Brain microvascular endothelial cell (primary cell): ENCODE measurements around the gene SLC9A2.

Source experiments
- DNase-seq: peaks from one replicate; pipeline ENCODE4 v3.0.0-alpha.2; 2020
- H3K27ac ChIP-seq: fragments of 250-450 bp; sonication (Bioruptor Pico); 2 replicates; pipeline ENCODE4 v1.5.1; 2020; ENCODE audit warnings: mild to moderate bottlenecking, moderate library complexity
- H3K27me3 ChIP-seq: fragments of 250-450 bp; sonication (Bioruptor Pico); replicated peaks from 2 replicates; pipeline ENCODE4 v1.5.1; 2020; ENCODE audit warnings: mild to moderate bottlenecking
- H3K36me3 ChIP-seq: fragments of 250-450 bp; sonication (Bioruptor Pico); replicated peaks from 2 replicates; pipeline ENCODE4 v1.5.1; 2020; ENCODE audit warnings: mild to moderate bottlenecking
- H3K4me3 ChIP-seq: 2 replicates; pipeline ENCODE4 v1.5.1; 2011; ENCODE audit warnings: low read depth, mild to moderate bottlenecking, control low read depth, low read length, moderate library complexity
- in situ Hi-C: cut with HindIII; loops from 2 replicates; pipeline ENCODE4 v1.10.0; 2017; ENCODE audit warnings: low sequenced_read_pairs, low pct_ligation_motif_present
- TF ChIP-seq, protein P1 (sequence below): IDR thresholded peaks from 2 replicates; pipeline ENCODE4 v1.5.1; 2011; ENCODE audit warnings: low read depth, mild to moderate bottlenecking, moderate library complexity, low read length, control low read depth, inconsistent platforms; ENCODE audit errors: missing control alignments

SLC9A2 gene

DNA sequence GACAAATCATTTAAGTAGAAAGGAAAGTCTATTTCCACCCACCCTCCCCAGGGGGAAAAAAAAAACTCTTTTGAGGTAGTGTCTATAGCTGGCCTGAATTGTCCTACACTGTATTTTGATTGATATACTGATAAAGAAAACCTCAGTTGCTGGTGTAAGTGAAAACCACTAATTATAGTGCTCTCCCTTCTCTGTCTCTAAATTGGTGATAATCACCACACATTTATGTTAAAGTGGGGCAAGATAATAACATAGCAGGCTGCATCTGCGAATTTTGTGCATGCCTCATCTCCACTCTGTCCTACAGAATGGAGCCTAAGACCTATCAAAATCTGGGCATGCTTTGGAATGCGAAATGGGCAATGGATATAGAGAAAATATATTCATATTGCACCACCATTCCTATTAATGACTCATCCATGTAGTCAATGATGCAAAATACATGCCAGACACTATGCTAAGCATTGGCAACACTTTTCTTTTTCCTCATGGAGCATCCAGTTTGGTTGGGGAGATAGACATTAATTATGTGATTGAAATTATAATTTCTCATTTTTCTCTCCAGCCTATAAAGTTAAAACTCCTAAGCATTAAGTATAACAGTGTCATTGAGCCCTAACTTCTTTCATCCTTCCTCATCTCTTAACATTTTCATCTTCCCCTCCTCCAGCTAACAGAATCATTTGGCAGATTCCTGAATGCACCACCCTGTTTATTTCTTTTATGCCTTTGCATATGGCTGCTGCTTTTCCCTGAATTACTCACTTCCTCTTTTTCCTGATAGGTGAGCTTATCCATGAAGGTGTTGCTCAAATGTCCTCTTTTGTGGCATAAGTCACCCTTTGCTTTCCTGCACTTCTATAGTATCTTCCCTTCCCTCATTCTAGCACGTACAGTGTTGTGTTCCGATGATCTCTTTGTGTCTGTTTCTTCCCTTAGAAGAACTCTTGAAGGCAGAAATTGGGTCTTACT is 58.2 kb downstream of the SLC9A2 start:
- Histone ChIP-seq H3K27ac (no peak overlapping the region), H3K4me3 (no peak overlapping the region), H3K27me3 (no peaks in the 10 kb centered on the region), H3K36me3 (no peaks in the 10 kb centered on the region)
- TF ChIP-seq, protein P1, sequence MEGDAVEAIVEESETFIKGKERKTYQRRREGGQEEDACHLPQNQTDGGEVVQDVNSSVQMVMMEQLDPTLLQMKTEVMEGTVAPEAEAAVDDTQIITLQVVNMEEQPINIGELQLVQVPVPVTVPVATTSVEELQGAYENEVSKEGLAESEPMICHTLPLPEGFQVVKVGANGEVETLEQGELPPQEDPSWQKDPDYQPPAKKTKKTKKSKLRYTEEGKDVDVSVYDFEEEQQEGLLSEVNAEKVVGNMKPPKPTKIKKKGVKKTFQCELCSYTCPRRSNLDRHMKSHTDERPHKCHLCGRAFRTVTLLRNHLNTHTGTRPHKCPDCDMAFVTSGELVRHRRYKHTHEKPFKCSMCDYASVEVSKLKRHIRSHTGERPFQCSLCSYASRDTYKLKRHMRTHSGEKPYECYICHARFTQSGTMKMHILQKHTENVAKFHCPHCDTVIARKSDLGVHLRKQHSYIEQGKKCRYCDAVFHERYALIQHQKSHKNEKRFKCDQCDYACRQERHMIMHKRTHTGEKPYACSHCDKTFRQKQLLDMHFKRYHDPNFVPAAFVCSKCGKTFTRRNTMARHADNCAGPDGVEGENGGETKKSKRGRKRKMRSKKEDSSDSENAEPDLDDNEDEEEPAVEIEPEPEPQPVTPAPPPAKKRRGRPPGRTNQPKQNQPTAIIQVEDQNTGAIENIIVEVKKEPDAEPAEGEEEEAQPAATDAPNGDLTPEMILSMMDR: no peak
- in situ Hi-C loops: no loop called here
- DNase-seq: no peak

DNA sequence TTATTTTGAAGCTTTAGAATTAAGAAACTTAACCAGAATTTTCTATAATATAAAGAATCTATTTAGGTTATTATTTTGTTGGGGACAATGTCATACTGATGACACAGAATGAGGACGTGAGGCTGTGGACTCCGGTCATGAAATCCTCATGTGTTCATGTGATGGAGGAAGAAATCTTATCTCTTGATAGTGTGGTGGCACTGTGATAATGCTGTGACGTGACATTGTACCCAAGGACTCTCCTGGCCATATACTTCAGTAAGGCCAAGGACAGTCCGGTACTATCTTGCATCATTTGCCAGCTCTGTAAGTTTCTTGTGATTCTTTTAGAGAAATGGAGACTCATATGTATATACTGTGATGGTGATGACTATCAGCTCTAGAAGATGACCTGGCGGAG is 59.1 kb downstream of the SLC9A2 start:
- no peak for DNase-seq
- TF ChIP-seq, protein P1: no peak
- Histone ChIP-seq H3K27ac (no peak overlapping the region), H3K4me3 (no peak overlapping the region), H3K36me3 (no peaks in the 10 kb centered on the region), H3K27me3 (no peaks in the 10 kb centered on the region)
- in situ Hi-C loops: no loop called here

DNA sequence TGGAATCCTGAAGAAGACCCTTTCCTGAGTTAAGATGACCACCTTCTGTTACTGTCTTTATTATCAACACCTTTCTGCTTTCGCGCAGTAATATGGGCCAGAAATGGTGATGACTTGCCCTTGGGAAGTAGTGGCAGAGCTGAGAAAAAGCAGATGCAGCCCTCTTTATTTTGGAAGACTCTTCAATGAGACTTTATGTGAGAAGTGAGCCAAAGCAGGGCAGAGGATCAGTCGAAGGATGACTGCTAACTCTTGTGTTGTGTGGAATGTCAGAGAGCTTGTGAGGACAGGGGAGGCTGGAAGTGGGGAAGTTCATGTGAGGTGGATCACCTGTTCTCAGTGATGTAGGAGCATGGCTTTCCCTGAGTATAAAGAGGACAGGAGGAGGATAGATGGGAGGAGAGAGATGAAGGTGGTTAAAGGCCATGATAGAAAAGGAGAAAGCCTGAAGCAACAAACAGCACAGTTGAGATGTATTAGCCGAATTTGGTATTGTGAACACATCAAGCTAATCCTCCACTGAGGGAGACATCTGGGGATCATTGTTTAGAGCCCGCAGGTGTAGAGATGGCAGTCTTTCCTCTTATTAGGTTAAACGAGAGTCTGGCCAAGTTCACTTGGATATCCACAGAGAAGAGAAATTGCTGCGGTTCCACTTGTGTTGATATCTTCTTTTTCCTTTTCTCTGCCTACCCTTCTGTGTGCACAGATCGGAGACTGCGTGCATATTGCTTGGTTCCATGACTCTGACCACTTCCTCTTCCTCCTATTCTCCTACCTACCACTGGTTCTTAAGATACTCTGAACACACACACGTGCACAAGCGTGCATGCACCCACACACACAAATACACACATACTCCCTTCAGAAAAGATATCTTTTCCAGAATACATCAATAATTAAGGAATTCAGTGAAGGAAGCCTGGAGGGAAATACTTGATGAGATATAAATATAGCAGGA is 67.4 kb downstream of the SLC9A2 start:
- Histone ChIP-seq H3K27ac (no peak overlapping the region), H3K27me3 (no peaks in the 10 kb centered on the region), H3K4me3 (no peak overlapping the region), H3K36me3 (no peaks in the 10 kb centered on the region)
- TF ChIP-seq, protein P1: no peak
- DNase-seq: no peak
- in situ Hi-C loops: no loop called here

DNA sequence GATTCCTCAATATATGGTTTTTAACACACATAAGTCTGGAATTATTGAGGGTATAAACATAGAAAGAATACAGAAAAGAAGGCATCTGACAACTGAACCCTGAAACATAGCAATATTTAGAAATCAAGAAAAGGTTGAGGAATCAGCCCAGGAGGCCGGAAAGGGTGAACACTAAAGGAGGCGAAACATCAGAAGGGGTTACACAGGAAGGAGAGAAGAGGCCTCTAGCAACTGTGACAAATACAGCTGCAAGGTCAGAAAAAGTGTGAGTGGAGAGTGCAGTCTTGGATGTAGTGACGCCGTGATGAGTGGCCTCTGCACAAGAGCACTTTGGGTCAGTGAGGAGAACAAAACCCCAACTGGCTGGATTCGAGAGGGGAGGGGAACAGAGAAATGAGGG is 70.7 kb downstream of the SLC9A2 start:
- Histone ChIP-seq H3K4me3 (no peak overlapping the region), H3K27me3 (no peaks in the 10 kb centered on the region), H3K27ac (no peak overlapping the region), H3K36me3 (no peaks in the 10 kb centered on the region)
- TF ChIP-seq, protein P1: no peak
- DNase-seq: no peak
- in situ Hi-C loops: no loop called here

DNA sequence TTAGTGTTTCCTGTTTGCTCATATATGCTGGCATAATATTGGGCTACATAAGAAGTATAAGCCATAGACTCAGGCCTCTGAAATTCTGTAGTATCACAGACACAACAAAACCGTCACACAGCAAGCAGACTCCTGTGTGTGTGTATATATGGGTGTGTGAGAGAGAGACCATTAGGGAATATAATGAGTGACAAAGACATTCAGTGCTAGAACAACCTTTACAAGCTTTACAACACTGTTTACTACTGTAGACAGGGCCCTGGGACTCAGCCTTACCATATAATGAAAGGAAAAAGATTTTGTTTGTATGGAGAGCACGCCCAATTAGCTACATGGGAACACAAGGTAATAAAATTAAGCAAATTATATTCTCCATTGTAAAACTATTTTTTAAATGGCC is 77.1 kb downstream of the SLC9A2 start:
- in situ Hi-C loops: no loop called here
- no peaks in the 10 kb centered on the region for H3K36me3 ChIP-seq
- H3K4me3 ChIP-seq: no peak overlapping the region
- TF ChIP-seq, protein P1: no peak
- no peak overlapping the region for H3K27ac ChIP-seq
- no peaks in the 10 kb centered on the region for H3K27me3 ChIP-seq
- no peak for DNase-seq
